Limb (tissue), 2 donors: ENCODE results near the gene EPN3.
A peak's percentile ranks its signal among the peaks of the same experiment; 100 is the strongest.

ENCODE experiments used
- DNase-seq, 2 donors: peaks; one replicate each; pipeline ENCODE4 v3.0.0-alpha.2; 2016; ENCODE audit errors: extremely low spot score in 2 of 2

Gene EPN3

GRCh38 chr17:50534222-50534978, 1.9 kb downstream of the EPN3 start:
- DNase-seq: no peak

GRCh38 chr17:50534979-50535326, 2.4 kb downstream of the EPN3 start:
- no peak for DNase-seq

- DNase-seq: no peak
These were observed 2.9 kb downstream of the EPN3 start for GRCh38 chr17:50535407-50535806.

GRCh38 chr17:50536683-50537646, 4.4 kb downstream of the EPN3 start:
- DNase-seq: no peak

GRCh38 chr17:50537721-50538548, 5.4 kb downstream of the EPN3 start:
- no peak for DNase-seq

- no peak for DNase-seq
These were observed 6.2 kb downstream of the EPN3 start for GRCh38 chr17:50538549-50539410.

- no peak for DNase-seq
These were observed 7.4 kb downstream of the EPN3 start for GRCh38 chr17:50539762-50540559.

GRCh38 chr17:50540560-50541401, 8.2 kb downstream of the EPN3 start:
- no peak for DNase-seq

GRCh38 chr17:50541402-50541715, 8.8 kb downstream of the EPN3 start:
- DNase-seq: no peak

- peak; percentile 85 to 92 for DNase-seq
These were observed 9.5 kb downstream of the EPN3 start for GRCh38 chr17:50541716-50542688.

- no peak for DNase-seq
These were observed 10.6 kb downstream of the EPN3 start for GRCh38 chr17:50542795-50543774.

GRCh38 chr17:50544516-50544915, 12.0 kb downstream of the EPN3 start:
- DNase-seq: no peak

- DNase-seq: no peak
These were observed 12.8 kb downstream of the EPN3 start for GRCh38 chr17:50545311-50545710.

GRCh38 chr17:50546701-50547034, 14.1 kb downstream of the EPN3 start:
- no peak for DNase-seq

GRCh38 chr17:50547035-50547735, 14.7 kb downstream of the EPN3 start, which contains the start of gene SPATA20:
Gene SPATA20, plus strand, starts transcription at chr17:50547174. Its CDS starts 35 bp downstream, at chr17:50547209.
- DNase-seq: peak; percentile 89 to 91

- DNase-seq: peak in 1 of 2 donors; percentile 52
These were observed 15.2 kb downstream of the EPN3 start for GRCh38 chr17:50547736-50548083.
